Stimulated activated naive CD8-positive, alpha-beta T cell treated with anti-CD3 and anti-CD28 coated beads, Interleukin-15, Interleukin-2, amounts not matched to agents 100 ng/mL and 50 ng/mL, for 24 hours (primary cell): Measurements from ENCODE around the gene IYD.

ENCODE experiments used
- H3K27ac Mint-ChIP-seq: one replicate; pipeline ENCODE4 v1.8.0; 2021; ENCODE audit warnings: mild to moderate bottlenecking, mixed read lengths
- H3K27me3 Mint-ChIP-seq: one replicate; pipeline ENCODE4 v1.8.0; 2021; ENCODE audit warnings: mixed read lengths
- H3K36me3 Mint-ChIP-seq: one replicate; pipeline ENCODE4 v1.8.0; 2021; ENCODE audit warnings: low read depth, mixed read lengths
- H3K4me1 Mint-ChIP-seq: one replicate; pipeline ENCODE4 v1.8.0; 2021; ENCODE audit warnings: low read depth, mixed read lengths
- H3K4me3 Mint-ChIP-seq: one replicate; pipeline ENCODE4 v1.8.0; 2021; ENCODE audit warnings: mild to moderate bottlenecking, mixed read lengths
- H3K9me3 Mint-ChIP-seq: one replicate; pipeline ENCODE4 v1.8.0; 2021; ENCODE audit warnings: mixed read lengths

The IYD gene

GRCh38 chr6:150336708-150337107, 32.1 kb upstream of the IYD start:
- H3K4me3 Mint-ChIP-seq: no peak overlapping the region
- H3K36me3 Mint-ChIP-seq: no peaks in the 10 kb centered on the region
- no peaks in the 10 kb centered on the region for H3K9me3 Mint-ChIP-seq
- H3K27me3 Mint-ChIP-seq: peaks cover 28% of the 10 kb centered on the region
- no peak overlapping the region for H3K27ac Mint-ChIP-seq
- H3K4me1 Mint-ChIP-seq: no peaks in the 10 kb centered on the region

DNA sequence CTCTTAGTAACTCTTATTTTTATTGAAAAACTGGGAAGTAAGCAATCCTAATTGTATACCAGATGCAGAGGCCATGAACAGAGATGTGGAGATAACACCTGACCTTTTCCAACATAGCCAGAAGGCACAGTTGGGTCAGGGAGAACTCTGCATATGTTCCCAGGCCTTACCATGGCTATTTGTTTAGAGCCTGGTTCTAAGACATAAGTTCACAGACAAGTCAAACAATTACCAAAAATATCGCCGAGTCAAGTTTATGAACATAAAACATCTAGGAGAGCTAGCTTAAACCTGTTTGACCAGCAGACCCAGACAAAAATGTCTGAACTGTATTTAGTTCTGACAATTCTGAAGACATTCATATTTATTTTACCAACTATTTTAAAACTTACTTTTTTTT, 26.7 kb upstream of the IYD start:
- Mint-ChIP-seq H3K36me3 (no peaks in the 10 kb centered on the region), H3K4me1 (no peaks in the 10 kb centered on the region), H3K9me3 (no peaks in the 10 kb centered on the region), H3K27ac (no peak overlapping the region), H3K27me3 (peaks cover 22% of the 10 kb centered on the region), H3K4me3 (no peak overlapping the region)

DNA sequence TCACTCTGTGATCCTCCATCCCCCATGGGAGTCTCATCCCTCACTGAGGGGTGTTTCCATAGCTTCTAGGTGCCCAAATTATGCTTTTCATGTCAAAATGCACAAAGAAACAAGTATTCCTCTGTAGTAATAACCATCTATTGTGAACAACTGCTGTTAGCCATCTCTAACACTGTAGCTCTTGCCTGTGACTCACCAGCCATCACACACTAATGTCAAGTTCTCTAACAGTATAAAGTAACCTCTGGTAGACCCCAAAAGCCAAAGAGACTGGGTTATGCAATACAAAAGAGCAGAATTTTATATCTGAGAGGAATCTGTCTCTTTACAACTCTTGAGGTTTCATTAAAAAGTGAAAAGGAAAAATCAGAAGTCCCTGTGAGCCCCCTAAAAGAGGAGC, 25.4 kb upstream of the IYD start:
- H3K27ac Mint-ChIP-seq: no peak overlapping the region
- no peaks in the 10 kb centered on the region for H3K9me3 Mint-ChIP-seq
- no peaks in the 10 kb centered on the region for H3K36me3 Mint-ChIP-seq
- peaks cover 22% of the 10 kb centered on the region for H3K27me3 Mint-ChIP-seq
- H3K4me1 Mint-ChIP-seq: no peaks in the 10 kb centered on the region
- H3K4me3 Mint-ChIP-seq: no peak overlapping the region

- H3K4me1 Mint-ChIP-seq: no peaks in the 10 kb centered on the region
- peaks cover 18% of the 10 kb centered on the region for H3K27me3 Mint-ChIP-seq
- no peak overlapping the region for H3K4me3 Mint-ChIP-seq
- no peak overlapping the region for H3K27ac Mint-ChIP-seq
- no peaks in the 10 kb centered on the region for H3K36me3 Mint-ChIP-seq
- no peaks in the 10 kb centered on the region for H3K9me3 Mint-ChIP-seq
Observed at GRCh38 chr6:150345781-150346180, 23.0 kb upstream of the IYD start.

- Mint-ChIP-seq H3K9me3 (no peaks in the 10 kb centered on the region), H3K4me3 (no peak overlapping the region), H3K27me3 (peaks cover 13% of the 10 kb centered on the region), H3K27ac (no peak overlapping the region), H3K36me3 (no peaks in the 10 kb centered on the region), H3K4me1 (no peaks in the 10 kb centered on the region)
Observed at GRCh38 chr6:150346346-150346745, 22.5 kb upstream of the IYD start.

DNA sequence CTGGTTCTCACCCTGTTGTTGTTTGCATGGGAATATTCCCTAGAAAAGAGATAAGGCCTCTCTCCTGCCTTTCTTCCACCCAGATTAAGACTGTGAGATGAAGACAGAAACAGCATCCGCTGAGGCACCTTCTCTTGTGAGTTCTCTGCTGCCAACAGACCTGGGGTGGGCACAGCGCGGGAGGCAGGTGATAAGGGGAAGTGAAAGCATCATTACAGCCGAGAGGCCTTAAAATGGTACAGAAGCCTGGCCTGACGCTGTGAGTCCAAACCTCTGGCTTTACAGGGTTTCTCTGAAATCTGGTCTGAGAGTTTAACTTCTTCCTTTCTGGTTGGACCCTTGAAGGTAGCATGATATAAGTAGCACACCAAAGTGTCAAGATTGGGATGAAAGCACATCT, 21.0 kb upstream of the IYD start:
- no peaks in the 10 kb centered on the region for H3K9me3 Mint-ChIP-seq
- H3K4me1 Mint-ChIP-seq: no peaks in the 10 kb centered on the region
- peaks cover 8% of the 10 kb centered on the region for H3K27me3 Mint-ChIP-seq
- no peak overlapping the region for H3K4me3 Mint-ChIP-seq
- H3K27ac Mint-ChIP-seq: no peak overlapping the region
- no peaks in the 10 kb centered on the region for H3K36me3 Mint-ChIP-seq

GRCh38 chr6:150349546-150349945, 19.3 kb upstream of the IYD start:
- Mint-ChIP-seq H3K9me3 (no peaks in the 10 kb centered on the region), H3K4me1 (no peaks in the 10 kb centered on the region), H3K36me3 (no peaks in the 10 kb centered on the region), H3K4me3 (no peak overlapping the region), H3K27ac (no peak overlapping the region), H3K27me3 (peaks cover 4% of the 10 kb centered on the region)

- Mint-ChIP-seq H3K36me3 (no peaks in the 10 kb centered on the region), H3K9me3 (no peaks in the 10 kb centered on the region), H3K4me1 (no peaks in the 10 kb centered on the region), H3K4me3 (no peak overlapping the region), H3K27ac (no peak overlapping the region), H3K27me3 (peaks cover 3% of the 10 kb centered on the region)
Observed at GRCh38 chr6:150352321-150353296, 16.2 kb upstream of the IYD start.

- no peaks in the 10 kb centered on the region for H3K4me1 Mint-ChIP-seq
- no peak overlapping the region for H3K4me3 Mint-ChIP-seq
- H3K36me3 Mint-ChIP-seq: no peaks in the 10 kb centered on the region
- peaks cover 3% of the 10 kb centered on the region for H3K27me3 Mint-ChIP-seq
- H3K27ac Mint-ChIP-seq: no peak overlapping the region
- no peaks in the 10 kb centered on the region for H3K9me3 Mint-ChIP-seq
Observed at GRCh38 chr6:150353445-150353844, 15.4 kb upstream of the IYD start.

DNA sequence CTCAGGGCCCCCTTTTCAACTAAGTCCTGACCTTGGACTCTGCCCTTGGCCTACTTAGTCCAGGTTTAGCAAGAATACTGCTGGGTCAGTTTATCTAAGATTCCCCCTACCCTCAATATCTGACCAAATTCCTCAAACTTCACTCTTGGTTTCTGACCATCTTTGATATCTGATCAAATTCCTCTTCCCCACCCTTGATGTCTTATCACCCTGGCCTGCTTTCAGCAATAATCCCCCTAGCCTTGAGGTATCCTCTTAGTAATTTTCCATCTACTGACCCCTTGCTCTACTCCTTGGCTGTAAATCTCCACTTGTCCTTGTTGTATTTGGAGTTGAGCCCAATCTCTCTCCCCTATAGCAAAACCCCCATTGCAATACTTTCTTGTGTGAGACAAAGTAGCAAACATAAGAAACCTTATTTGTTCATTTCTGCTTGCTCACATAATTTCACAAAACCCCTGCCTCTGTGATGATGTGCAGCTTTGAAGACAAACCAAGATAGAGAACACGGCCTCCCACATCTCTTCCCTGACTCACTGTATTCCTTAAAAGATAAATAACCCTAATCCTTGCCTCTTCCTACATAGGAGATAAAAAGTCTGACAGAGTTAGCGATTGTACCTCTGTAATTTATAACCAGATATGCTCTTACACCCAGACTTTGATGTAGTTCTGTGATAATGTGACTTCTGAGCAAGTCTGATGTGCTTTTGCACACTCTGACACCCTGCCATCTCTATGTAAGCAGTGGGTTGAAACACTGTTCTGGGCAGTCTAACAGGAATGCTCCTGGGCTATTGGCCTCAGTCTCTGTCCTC, 13.8 kb upstream of the IYD start:
- peaks cover 3% of the 10 kb centered on the region for H3K27me3 Mint-ChIP-seq
- H3K9me3 Mint-ChIP-seq: no peaks in the 10 kb centered on the region
- no peak overlapping the region for H3K27ac Mint-ChIP-seq
- H3K36me3 Mint-ChIP-seq: no peaks in the 10 kb centered on the region
- no peaks in the 10 kb centered on the region for H3K4me1 Mint-ChIP-seq
- H3K4me3 Mint-ChIP-seq: no peak overlapping the region

DNA sequence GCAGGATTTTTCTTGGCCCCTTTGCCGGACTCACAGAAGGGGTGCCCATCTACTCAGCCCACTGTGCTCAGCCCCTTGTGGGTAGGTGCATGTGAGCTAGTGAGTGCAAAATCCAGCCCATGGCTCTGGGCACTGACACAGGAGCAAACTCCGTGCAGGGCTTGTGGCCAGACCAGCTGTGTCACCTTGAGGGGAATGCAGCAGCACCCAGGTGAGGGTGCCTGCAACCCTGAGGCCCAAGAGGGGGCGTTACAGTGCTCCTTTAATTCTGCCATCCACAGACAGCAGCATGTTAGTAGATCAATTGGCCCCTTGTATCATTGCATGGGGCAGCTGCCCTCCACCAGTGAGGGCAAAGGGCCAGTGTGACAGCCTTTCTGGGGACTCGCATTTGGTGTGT, 12.9 kb upstream of the IYD start:
- no peaks in the 10 kb centered on the region for H3K4me1 Mint-ChIP-seq
- no peaks in the 10 kb centered on the region for H3K36me3 Mint-ChIP-seq
- no peak overlapping the region for H3K27ac Mint-ChIP-seq

DNA sequence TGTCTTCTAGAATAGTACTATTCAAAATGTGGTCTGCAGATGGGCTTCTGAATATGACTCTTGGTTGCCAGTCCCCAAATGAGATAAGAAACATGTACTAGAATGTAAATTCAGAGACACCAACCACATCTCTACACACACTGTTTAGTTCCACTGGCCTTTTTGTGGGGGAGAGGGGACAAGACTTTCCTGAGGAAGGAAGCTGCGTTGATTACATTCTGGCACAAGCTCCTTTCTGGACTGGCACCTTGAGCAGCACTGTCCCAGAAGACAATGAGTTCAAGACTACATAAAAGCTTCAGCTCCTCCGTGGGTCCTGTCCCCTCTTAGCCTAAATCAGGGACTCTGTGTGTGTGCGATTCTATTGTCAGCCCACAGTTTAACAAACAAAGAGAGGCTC, 6.9 kb upstream of the IYD start:
- no peaks in the 10 kb centered on the region for H3K27me3 Mint-ChIP-seq
- H3K27ac Mint-ChIP-seq: no peak overlapping the region
- no peak overlapping the region for H3K4me3 Mint-ChIP-seq
- H3K9me3 Mint-ChIP-seq: no peaks in the 10 kb centered on the region
- no peaks in the 10 kb centered on the region for H3K4me1 Mint-ChIP-seq
- no peaks in the 10 kb centered on the region for H3K36me3 Mint-ChIP-seq

More for the DNA sequence above, 12.9 kb upstream of the IYD start:
- H3K4me3 Mint-ChIP-seq: no peak overlapping the region
- H3K27me3 Mint-ChIP-seq: peaks cover 3% of the 10 kb centered on the region
- no peaks in the 10 kb centered on the region for H3K9me3 Mint-ChIP-seq

DNA sequence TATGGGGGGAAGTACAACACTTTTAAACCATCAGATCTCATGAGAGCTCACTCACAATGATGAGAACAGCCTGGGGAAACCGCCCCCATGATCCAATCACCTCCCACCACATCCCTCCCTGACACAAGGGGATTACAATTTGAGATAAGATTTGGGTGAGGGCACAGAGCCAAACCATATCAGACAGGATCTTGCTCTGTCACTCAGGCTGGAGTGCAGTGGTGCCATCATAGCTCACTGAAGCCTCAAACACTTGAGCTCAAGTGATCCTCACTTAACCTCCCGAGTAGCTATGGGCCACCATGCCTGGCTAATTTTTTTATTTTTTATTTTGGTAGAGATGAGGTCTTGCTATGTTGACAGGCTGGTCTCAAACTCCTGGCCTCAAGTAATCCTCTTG, 5.1 kb upstream of the IYD start:
- no peaks in the 10 kb centered on the region for H3K36me3 Mint-ChIP-seq
- no peaks in the 10 kb centered on the region for H3K9me3 Mint-ChIP-seq
- H3K27ac Mint-ChIP-seq: no peak overlapping the region
- no peak overlapping the region for H3K4me3 Mint-ChIP-seq
- H3K4me1 Mint-ChIP-seq: no peaks in the 10 kb centered on the region
- H3K27me3 Mint-ChIP-seq: no peaks in the 10 kb centered on the region

DNA sequence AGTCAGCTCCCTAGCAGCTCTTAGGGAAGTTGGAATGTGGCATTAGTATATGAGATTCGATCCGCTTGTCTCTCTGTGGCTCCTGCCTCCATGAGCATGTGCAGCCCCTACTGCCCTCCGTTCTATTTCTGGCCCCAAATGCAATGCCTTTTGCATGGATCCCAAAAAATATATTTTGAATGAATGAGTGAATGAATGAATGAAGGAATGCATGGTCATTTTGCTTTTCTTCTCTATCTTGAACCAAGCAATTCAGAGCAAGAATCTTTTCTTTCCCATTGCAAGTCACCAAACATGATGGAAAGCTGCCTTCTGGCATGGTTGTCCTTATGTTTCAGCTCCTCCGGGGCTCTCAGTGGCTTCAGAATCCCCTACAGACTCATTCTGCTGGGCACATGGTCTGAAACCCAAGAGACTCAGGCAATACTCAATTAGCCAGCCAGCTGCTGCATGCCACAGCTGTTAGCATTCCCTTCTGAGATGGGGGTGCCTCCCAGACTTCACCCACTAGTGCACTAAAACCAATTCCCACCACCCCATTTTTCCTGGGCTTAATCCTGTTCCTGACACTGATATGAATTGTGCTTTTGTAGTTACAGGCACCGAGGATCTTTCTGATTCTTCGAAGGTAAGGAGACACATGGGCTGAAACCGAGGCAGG, 2.6 kb upstream of the IYD start:
- Mint-ChIP-seq H3K4me1 (no peaks in the 10 kb centered on the region), H3K36me3 (no peaks in the 10 kb centered on the region), H3K27ac (no peak overlapping the region), H3K4me3 (no peak overlapping the region), H3K9me3 (no peaks in the 10 kb centered on the region), H3K27me3 (no peaks in the 10 kb centered on the region)

DNA sequence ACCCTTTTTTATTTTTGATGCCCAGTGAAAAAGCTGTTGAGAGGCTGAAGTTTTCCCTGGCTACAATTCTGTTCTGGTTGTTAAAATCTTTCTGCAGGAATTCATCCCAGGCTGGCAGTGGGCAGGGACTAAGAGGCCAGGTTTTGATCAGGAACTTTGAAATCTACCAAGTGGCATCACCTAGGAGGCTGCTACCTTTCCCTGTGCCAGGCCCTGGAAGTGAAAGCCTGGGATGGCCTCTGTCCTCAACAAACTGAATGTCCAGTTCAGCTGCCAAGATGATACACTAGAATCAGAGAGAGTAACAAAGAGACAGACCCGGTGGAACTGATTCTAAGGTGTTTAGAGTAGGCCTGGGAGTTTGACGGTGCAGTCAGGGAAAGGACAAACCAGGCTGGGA, 596 bp downstream of the IYD start:
- H3K27ac Mint-ChIP-seq: no peak overlapping the region
- H3K36me3 Mint-ChIP-seq: no peaks in the 10 kb centered on the region
- no peaks in the 10 kb centered on the region for H3K9me3 Mint-ChIP-seq
- H3K4me3 Mint-ChIP-seq: no peak overlapping the region
- H3K27me3 Mint-ChIP-seq: peaks cover 9% of the 10 kb centered on the region
- no peaks in the 10 kb centered on the region for H3K4me1 Mint-ChIP-seq
